T1000 (cell line): Measurements from ENCODE around the gene PCBD2.
"Not testable (repeated sequence)": the region's sequence is repeated elsewhere in the genome, so short reads cannot be mapped to it uniquely, and the experiment has no call there.

ENCODE experiments used
- DNase-seq: peaks from one replicate; lab custom pipeline; 2025; ENCODE audit warnings: mixed read lengths; lab: John Stamatoyannopoulos, UW

The PCBD2 gene

DNA sequence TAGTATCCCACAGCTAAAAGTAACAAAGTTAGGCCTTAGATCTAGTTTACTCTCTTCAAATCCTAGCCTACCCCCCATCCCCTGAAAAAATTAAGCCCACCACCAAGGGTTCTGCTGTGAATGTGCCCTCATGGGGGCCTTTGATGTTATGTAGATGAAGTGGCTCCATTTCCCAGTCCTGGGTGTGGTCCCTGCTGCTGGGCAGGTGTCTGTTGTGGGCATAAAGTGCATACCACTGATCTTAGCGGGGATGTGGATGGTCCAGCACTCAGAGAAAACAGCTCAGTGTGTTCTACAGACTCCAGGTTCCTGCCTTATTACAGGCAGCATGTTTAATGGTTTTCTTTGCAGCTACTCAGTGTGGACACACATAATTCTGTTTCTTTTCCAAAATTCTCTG is 1.9 kb downstream of the PCBD2 start:
- no peak for DNase-seq

DNA sequence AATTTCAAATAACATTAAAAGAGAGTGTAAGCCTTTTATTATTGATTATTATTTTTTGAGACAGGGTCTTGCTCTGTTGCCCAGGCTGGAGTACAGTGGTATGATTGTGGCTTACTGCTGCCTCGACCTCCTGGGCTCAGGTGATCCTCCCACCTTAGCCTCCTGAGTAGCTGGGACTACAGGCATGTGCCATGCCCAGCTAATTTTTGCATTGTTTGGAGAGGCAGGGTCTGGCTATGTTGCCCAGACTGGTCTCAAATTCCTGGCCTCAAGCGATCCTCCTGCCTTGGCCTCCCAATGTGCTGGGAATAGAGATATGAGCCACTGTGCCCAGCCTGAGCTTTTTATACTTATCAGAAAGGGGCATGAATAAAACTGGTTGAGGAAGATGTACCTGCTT is 5.8 kb downstream of the PCBD2 start:
- DNase-seq = not testable (repeated sequence)

DNA sequence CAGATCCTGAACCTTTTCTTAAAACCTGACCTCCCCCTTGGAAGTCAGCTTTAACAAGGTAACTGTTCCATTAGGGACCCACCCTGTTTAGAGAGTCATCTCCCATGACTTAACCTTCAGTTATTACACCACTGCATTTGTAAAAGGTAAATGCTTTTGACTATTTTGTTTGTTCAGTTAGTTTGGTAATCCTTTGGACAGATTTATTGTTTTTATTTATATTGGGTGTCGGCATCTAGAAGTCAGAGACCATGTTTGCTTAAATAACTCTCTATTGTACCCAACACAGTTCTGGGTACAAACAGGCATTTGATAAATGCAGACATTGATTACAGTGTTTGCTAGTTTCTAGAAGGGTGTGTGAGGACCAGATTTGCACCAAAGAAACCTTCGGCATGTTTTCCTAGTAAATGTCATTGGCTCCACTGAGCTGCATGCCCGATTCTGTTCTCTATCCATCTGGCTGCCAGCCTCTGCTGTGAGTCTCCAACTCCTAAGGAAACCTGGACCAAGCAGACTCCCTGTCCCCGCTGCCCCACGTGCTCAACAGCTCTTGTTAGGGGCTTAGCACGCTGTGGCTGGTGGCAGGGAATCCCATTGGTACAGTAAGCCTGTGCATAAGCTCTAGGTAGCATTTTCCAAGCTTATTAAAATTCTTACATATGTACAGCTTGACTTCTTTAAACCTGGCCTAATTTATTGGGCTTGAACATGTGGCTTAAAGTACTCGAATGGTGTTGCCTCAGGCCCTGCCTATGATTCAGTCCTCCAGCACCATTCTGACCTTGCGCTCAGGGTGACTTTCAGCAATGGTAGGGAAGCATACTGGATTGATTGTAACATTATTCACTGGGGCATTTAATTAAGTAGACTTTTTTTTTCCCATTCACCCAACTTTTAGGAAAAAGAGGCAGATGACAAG is 6.6 kb downstream of the PCBD2 start:
- no peak for DNase-seq

DNA sequence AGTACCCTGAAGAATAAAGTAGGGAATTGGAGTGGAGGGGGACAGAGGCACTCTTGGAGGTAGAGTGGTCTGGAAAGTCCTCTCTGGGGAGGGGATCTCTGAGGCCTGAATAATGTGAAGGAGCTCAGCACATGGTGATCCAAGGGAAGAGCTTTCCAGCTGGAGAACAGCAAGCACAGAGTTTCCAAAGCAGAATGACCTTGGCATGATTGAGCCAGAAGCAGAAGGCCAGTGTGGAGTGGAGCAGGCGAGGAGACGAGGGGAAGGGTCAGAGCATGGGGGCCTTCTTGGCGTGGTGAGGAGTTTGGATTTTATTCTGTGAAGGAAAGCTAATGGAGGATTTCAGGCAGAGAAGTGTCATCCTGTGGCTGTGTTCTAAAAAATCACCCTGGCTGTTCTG is 8.3 kb downstream of the PCBD2 start:
- no peak for DNase-seq

DNA sequence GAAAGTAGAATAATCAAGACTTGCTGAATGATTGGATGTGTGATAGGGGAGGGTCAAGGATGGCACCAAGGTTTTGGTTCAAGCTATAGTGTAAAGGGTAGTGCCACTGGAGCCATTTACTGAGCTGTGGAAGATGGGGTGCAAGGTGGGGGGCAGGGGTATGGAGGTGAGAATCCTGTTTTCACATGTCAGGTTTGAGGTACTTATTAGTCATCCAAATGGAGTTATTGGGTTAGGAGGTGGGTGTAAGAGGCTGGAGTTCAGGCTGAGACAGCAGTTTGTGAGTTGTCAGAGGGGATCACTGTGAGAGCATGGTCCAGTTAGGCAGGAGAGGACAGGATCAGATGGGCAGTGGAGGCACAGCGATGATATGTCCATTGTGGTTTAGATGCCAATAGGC is 8.9 kb downstream of the PCBD2 start:
- no peak for DNase-seq

DNA sequence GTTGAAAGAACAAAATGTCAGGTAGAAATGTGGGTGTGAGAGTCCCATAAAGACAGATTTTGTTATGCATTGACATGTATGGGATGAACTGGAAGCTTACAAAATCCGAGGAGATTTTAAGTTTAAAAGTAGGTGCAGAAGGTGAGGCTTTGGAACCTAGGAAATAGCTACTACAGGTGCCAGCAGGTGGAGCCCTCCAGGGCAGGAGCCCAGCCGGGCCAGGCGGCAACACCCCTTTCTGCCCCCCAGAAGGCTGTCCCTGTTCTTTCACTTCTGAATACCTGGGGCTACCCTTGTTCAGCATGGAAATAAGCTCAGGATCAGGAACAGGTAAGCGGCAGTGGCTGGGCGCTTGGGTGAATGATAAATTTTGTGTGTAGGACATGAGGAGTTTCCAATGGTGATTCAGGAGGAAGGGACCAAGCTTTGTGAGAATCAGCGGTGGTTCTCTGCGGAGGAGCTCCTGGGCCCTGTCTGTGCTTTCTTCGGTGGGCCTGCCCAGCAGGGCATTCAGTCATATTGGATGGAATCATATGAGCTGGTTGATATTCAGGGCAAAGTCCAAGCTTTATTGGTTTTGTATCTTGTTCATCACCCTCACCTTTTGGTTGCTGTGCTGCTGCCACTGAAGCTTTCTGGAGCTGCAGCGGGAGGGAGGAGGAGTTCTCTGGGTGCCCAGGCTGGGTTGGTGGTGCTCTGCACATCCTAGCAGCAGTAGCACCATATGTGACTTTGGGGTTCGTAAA is 12.3 kb downstream of the PCBD2 start:
- DNase-seq = no peak

DNA sequence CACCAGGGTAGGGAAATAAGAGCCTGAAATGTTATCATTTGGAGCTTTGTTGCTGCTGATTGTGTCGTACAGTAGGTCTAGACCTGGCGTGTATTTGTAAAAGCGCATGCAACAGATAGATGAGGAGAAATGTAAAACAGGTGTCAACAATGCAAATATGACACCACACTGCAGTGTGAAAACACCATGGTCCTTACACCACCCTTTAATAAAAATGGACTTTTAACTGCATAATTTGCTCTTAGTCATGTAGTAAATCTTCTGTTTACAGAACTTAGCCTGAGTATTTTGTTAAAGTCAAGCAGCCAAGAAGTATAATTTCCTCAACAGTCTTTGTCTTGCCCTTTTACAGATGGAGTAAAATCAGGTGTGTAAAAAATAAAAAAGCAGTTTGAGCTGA is 13.9 kb downstream of the PCBD2 start:
- DNase-seq = no peak

DNA sequence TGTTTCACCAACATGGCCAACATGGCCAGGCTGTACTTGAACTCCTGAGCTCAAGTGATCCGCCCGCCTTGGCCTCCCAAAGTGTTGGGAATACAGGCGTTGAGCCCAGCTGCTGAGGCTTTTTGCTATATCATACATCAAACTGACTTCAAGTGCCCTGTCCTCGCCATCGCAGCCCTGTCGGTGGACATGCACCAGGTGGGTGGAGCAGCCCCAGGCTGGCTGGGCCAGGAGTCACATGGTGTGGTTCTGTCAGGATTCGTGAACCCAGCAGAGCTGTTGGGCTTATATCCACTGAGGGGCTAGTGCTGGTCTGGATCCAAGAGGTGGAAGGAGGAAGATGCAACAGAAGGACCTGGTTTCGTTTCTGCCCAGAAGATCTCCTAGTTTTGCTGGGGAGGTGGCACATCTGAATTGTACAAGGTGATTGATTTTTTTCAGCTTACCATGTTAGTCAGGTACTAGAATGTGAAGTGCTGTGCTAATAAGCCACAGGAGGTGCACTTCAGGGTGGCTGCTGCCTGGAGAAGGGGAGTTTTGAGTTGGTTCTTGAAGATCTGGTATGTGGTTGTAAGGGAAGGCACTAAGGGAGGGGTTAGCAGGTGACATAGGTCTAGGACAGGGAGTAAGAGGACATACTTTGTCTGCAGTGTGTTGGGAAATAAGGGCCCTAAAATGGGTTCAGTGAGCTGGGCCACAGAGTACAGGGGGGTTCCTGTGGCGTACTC is 16.1 kb downstream of the PCBD2 start:
- no peak for DNase-seq

DNA sequence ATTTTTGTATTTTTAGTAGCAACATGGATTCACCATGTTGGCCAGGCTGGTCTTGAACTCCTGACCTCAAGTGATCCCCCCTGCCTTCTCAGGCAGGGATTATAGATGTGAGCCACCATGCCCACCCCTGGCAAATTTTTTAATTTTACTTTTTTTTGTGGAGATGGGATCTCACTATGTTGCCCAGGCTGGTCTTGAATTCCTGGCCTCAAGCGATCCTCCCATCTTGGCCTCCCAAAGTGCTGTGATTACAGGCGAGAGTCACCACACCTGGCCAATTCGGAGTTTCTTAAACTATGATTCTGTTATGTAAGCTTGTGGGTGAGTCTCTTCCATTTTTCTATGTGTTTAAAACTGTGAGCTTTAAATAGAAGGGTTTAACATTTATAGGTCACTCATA is 27.6 kb downstream of the PCBD2 start:
- DNase-seq = no peak

DNA sequence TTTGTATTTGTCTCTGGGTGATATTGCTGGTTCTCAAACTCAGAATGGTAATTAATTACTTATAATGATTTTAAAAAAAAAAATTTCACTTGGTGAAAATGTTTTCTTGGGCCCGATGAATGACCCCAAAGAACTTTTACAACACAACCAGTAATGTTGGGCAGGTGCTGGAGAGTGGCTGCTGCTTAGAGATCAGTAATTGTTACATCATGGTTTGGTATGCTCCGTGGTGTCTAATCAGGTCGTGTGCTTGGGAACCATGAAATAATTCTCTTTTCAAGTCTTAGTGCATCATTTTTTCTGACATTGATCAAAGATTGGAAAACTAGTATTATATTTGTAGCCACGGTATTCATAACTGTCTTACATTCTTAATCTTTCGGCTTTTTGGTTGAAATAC is 29.3 kb downstream of the PCBD2 start:
- DNase-seq = no peak

DNA sequence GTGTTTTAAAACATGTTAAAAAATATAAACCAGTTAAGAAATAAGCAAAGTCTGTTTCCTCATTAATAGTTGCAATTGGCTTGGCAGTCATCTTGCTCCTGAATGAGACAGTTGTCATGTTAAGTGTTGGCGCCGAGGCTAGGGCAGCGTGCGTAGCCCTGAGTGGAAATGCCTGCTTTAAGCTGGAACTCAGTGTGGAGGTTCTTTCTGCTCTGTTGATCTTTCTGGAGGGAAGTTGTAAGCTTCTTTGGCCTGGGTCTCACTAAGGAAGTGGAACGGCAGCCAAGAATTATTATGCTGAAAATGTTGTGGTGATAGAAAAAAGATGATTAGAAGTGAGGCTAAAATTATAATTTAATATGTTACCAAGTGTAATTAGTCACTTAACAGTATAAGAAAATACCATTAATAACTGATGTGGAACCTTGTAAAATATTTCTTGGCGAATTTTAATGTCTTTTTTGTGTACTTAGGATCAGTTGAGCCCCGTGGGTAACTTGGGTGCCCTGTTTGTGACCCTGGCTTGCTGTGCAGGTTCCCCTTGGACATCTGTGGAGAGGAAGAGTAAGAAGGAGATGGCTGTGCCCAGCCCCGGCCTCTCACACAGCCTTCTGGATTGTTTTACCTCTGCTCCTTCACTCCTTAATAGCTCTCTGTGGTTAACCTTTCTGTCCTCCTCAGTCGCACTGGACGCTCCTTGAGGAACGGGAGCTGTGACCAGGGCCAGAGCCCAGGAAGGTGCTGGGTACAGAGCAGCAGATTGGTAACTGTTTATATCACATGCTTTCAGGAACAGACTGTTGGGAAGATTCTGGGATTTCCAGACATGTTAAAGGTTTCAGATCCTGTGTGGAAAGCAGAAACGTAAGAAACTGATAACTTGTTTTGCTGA is 31.0 kb downstream of the PCBD2 start:
- DNase-seq = no peak

DNA sequence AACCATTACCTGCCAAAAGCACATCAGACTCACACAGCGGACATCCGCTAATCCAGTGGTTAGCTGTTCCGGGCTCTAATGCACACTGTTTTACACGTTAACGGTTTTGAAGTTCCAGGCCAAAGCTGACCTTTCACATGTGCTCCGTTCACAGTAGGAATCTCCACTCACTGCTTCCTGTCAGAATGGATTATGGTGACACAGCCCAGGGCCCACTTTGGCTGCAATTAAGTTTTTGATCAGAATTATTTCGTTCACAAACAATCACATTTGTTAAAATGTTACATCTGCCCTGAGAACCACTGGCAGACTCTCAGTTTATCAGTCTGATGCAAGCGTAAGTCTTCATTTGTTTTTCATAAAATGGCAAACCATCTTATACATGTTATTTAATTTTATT is 32.6 kb downstream of the PCBD2 start:
- no peak for DNase-seq

DNA sequence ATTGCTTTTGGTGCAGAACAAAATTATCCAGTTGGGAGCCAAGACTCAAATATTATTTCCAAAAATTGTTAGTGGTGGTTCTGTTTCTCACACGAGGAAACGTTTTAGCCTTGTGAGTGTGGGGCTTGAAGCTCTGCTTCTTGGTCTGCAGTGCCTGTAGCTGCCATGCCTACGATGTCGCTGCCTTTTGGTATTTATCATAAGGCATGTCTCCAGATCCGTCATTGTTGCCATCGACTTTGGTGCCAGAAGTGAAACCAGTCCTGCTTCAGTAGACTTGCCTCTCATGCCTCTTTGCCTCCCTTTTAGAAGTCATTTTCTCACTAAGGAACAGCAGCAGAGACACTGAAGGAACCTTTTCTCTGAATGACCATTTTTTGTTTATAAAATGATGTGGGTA is 33.1 kb downstream of the PCBD2 start:
- DNase-seq = no peak

DNA sequence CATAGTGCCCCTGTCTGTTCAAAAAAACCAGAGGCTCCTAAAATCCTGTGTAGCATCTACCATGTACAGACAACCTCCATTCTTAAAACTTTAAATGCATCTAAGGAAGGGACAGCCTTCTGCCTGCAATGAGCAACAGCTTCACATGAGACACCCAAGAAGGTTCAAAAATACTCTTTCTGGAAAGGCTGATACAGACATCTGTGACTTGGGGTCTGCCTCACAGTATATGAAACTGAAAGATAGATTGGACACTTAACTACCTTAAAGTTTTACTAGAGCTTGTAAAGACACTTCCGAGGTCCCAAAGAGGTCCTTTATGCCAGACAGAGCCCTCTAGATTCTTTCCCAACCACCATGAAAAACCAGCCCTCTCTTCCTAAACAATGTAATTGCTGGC is 34.6 kb downstream of the PCBD2 start:
- DNase-seq = no peak

DNA sequence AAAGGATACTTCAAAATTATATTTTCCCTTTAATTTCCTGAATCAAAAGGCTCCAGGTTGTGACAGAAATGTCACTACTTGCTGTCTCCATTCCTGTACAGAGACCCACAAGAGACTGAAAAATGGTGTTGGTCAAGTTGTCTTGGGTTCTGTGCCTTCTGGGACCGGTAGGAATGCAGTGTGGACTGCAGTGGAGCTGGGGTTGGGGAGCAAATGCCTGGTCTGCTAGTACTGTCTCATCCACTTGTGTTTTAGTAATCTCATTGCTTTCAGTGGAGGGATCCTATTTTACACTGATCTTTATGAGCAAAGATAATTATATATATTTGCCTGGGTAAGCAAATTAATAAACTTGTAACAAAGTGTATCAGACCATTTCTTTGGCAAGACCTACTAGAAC is 38.6 kb downstream of the PCBD2 start:
- no peak for DNase-seq

DNA sequence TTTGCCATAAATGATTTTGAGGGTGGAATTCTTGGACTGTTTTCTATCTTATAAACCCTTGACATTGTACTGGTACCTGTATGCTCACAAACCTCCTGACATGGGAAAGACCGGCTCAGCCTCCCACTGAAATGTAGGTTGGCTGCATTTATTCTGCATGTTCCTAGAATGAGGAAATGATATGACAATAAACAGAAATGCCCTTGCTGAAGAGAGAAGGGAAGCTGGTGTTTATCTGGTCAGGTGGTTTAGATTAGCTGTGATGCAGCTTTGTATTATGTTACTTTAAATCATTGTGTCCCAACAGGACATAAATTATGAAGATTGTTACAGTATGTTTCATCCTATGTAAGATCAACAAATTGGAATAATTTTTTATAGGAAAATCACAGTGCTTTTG is 39.7 kb downstream of the PCBD2 start:
- no peak for DNase-seq

DNA sequence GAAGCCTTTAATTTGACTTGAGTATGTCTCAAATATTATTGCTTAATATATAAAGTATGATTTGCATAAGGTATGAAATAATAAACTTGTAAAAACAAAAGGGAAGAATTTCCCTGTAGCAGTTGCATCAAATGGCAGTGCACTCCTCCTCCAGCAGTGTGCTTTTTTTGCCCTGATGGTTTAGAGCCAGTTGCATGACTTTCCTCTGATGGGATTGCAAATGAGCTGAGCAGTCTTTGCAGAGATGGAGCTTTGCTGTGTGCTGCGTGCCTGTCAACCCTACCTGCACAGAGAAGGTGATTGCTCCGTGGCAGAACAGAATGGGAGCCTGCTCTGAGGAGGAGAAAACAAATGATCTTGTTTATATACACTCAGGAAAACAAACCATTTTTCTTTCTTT is 40.1 kb downstream of the PCBD2 start:
- DNase-seq = no peak

DNA sequence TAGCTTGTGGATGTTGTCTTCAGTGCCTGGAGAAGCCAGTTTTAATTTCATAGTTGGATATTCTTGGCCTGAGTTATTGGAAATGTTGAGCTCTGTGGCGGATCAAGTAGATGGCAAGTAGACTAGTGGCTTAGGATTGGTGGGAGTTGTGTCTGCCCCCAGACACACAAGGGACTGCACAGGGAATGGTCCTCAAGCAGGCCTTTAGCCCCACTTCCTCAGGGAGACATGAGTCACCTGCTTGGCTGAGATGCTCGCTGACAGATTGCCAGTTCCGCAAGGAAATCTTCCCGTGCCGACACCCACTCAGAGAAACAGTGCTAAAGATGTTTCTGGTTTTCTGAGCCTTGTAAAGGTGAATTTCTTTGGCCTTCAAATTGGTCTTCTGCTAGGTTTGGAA is 44.0 kb downstream of the PCBD2 start:
- no peak for DNase-seq

DNA sequence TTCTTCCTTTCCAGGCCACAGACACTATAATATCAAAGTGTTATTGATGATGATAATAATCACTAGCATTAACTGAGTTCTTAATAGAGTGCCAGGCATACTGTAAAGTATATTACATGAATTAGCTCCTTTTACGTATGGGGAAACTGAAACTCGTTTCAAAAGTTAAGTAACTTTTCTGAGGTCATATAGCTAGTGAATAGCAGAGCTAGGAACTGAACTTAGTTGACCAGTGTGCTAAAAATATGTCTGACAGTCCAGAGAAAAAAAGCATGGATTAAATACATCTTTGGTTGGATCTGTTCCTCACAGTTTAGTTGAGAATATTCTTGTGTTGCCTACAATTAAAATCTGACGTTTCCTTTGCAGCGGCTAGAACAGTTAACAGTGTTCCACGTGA is 44.4 kb downstream of the PCBD2 start:
- no peak for DNase-seq

DNA sequence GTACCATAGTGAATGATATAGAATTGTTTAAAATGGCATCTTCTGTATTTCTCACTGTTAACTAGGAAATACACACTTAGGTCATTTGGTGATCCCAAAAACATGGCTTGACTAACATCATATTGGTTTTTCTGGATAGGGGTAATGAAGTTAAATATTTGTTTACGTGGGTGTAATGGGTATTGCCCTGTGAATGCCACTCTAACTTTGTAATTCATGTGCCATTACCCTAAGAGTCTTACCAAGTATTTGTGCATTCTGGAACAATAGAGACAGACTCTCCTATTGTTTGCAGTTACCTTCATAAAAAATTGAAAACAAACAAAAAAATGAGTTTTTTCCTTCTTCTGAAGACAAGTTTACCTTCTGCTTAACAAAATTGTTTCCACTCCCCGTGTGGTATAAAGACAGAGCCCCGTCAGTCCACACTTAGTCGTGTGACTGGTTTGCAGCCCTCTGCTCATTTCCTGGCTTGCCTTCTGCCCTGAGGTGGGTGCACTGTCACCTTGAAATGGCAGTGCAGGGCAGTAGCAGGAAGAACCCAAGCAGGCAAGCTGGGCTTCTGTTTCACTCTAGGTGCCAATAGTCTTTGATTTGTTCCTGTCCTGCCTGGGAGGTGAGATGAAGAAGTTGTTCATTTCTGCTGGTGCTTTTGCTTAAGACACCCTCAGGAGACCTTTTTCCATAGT is 53.1 kb downstream of the PCBD2 start:
- no peak for DNase-seq

DNA sequence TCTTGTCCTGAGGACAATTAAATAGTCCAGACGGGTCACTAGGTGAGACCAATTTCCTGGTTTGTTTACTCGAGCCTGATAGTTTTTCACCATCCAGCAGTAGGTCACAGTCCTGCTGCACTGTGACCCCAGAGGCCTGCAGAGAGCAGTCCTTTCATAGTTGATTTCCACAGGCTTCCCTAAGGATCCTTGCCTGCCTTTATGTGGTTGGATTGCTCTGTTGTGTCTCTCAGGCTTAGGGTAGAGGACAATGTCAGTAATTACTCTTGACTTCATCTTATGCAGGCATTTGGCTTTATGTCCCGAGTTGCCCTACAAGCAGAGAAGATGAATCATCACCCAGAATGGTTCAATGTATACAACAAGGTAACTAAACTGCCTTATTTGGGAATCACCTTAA is 53.8 kb downstream of the PCBD2 start:
- DNase-seq = no peak
